Measurements from ENCODE around the gene RTN4RL2. TPM values are rescaled to one million over a fixed set of nuclear protein-coding genes. Genes with fewer than 3 reads are reported as not detected.

The RTN4RL2 gene
- polyA plus RNA-seq, 2 donors, result 0.20 to 0.49 TPM

GRCh38 chr11:57477507-57478189 is 17.3 kb downstream of the RTN4RL2 start:
- WGBS, 2 donors, result 53 to 63% methylated on average over 11 of the region's 11 CpGs
- Histone ChIP-seq H3K4me1 (ENCODE audit: control insufficient read depth in 2 of 2, insufficient read depth in 2 of 2, low read length in 1 of 2) (peaks cover 2 to 20% of the 10 kb centered on the region in 2 donors), H3K36me3 (ENCODE audit: control insufficient read depth in 2 of 2, insufficient read depth in 2 of 2, low read length in 1 of 2) (no peaks in the 10 kb centered on the region), H3K9me3 (ENCODE audit: control insufficient read depth in 2 of 2, insufficient read depth in 1 of 2, low read depth in 1 of 2, low read length in 1 of 2) (no peaks in the 10 kb centered on the region), H3K4me3 (ENCODE audit: low read depth in 1 of 2, low read length in 2 of 2) (no peak overlapping the region), H3K27me3 (ENCODE audit: control insufficient read depth in 1 of 2, insufficient read depth in 2 of 2, low read length in 2 of 2) (no peaks in the 10 kb centered on the region), H3K27ac (ENCODE audit: low read depth in 2 of 2, low read length in 1 of 2) (no peak overlapping the region)

- Histone ChIP-seq H3K4me3 (ENCODE audit: low read depth in 1 of 2, low read length in 2 of 2) (no peak overlapping the region), H3K4me1 (ENCODE audit: control insufficient read depth in 2 of 2, insufficient read depth in 2 of 2, low read length in 1 of 2) (peaks cover 2 to 25% of the 10 kb centered on the region in 2 donors), H3K36me3 (ENCODE audit: control insufficient read depth in 2 of 2, insufficient read depth in 2 of 2, low read length in 1 of 2) (no peaks in the 10 kb centered on the region), H3K9me3 (ENCODE audit: control insufficient read depth in 2 of 2, insufficient read depth in 1 of 2, low read depth in 1 of 2, low read length in 1 of 2) (no peaks in the 10 kb centered on the region), H3K27ac (ENCODE audit: low read depth in 2 of 2, low read length in 1 of 2) (no peak overlapping the region), H3K27me3 (ENCODE audit: control insufficient read depth in 1 of 2, insufficient read depth in 2 of 2, low read length in 2 of 2) (no peaks in the 10 kb centered on the region)
- WGBS, 2 donors, result 33 to 45% methylated on average over 11 of the region's 11 CpGs
Measured at GRCh38 chr11:57479021-57479663, 18.8 kb downstream of the RTN4RL2 start.

GRCh38 chr11:57479911-57480310 is 19.6 kb downstream of the RTN4RL2 start:
- Histone ChIP-seq H3K4me3 (ENCODE audit: low read depth in 1 of 2, low read length in 2 of 2) (no peak overlapping the region), H3K4me1 (ENCODE audit: control insufficient read depth in 2 of 2, insufficient read depth in 2 of 2, low read length in 1 of 2) (peaks cover 2 to 22% of the 10 kb centered on the region in 2 donors), H3K36me3 (ENCODE audit: control insufficient read depth in 2 of 2, insufficient read depth in 2 of 2, low read length in 1 of 2) (no peaks in the 10 kb centered on the region), H3K27ac (ENCODE audit: low read depth in 2 of 2, low read length in 1 of 2) (no peak overlapping the region), H3K27me3 (ENCODE audit: control insufficient read depth in 1 of 2, insufficient read depth in 2 of 2, low read length in 2 of 2) (no peaks in the 10 kb centered on the region), H3K9me3 (ENCODE audit: control insufficient read depth in 2 of 2, insufficient read depth in 1 of 2, low read depth in 1 of 2, low read length in 1 of 2) (no peaks in the 10 kb centered on the region)
- 26 to 32% methylated on average over 4 of the region's 4 CpGs for WGBS, 2 donors

GRCh38 chr11:57480409-57481137 is 20.2 kb downstream of the RTN4RL2 start:
- H3K4me1 ChIP-seq (ENCODE audit: control insufficient read depth in 2 of 2, insufficient read depth in 2 of 2, low read length in 1 of 2), result peaks cover 2 to 21% of the 10 kb centered on the region in 2 donors
- H3K36me3 ChIP-seq (ENCODE audit: control insufficient read depth in 2 of 2, insufficient read depth in 2 of 2, low read length in 1 of 2), result no peaks in the 10 kb centered on the region

GRCh38 chr11:57481315-57481714 is 21.0 kb downstream of the RTN4RL2 start:
- H3K27me3 ChIP-seq (ENCODE audit: control insufficient read depth in 1 of 2, insufficient read depth in 2 of 2, low read length in 2 of 2), result no peaks in the 10 kb centered on the region
- WGBS, 2 donors, result 47 to 82% methylated on average over 1 to 2 of the region's 2 CpGs
- H3K27ac ChIP-seq (ENCODE audit: low read depth in 2 of 2, low read length in 1 of 2), result no peak overlapping the region
- H3K4me1 ChIP-seq (ENCODE audit: control insufficient read depth in 2 of 2, insufficient read depth in 2 of 2, low read length in 1 of 2), result peaks cover 2 to 14% of the 10 kb centered on the region in 2 donors
- H3K4me3 ChIP-seq (ENCODE audit: low read depth in 1 of 2, low read length in 2 of 2), result no peak overlapping the region
- no peaks in the 10 kb centered on the region for H3K36me3 ChIP-seq (ENCODE audit: control insufficient read depth in 2 of 2, insufficient read depth in 2 of 2, low read length in 1 of 2)
- no peaks in the 10 kb centered on the region for H3K9me3 ChIP-seq (ENCODE audit: control insufficient read depth in 2 of 2, insufficient read depth in 1 of 2, low read depth in 1 of 2, low read length in 1 of 2)

More at GRCh38 chr11:57480409-57481137, 20.2 kb downstream of the RTN4RL2 start:
- H3K27me3 ChIP-seq (ENCODE audit: control insufficient read depth in 1 of 2, insufficient read depth in 2 of 2, low read length in 2 of 2), result no peaks in the 10 kb centered on the region
- no peak overlapping the region for H3K4me3 ChIP-seq (ENCODE audit: low read depth in 1 of 2, low read length in 2 of 2)
- no peak overlapping the region for H3K27ac ChIP-seq (ENCODE audit: low read depth in 2 of 2, low read length in 1 of 2)
- 32 to 36% methylated on average over 9 of the region's 9 CpGs for WGBS, 2 donors
- no peaks in the 10 kb centered on the region for H3K9me3 ChIP-seq (ENCODE audit: control insufficient read depth in 2 of 2, insufficient read depth in 1 of 2, low read depth in 1 of 2, low read length in 1 of 2)

- Histone ChIP-seq H3K4me3 (ENCODE audit: low read depth in 1 of 2, low read length in 2 of 2) (peak overlapping the region in 1 of 2 donors; percentile 32), H3K9me3 (ENCODE audit: control insufficient read depth in 2 of 2, insufficient read depth in 1 of 2, low read depth in 1 of 2, low read length in 1 of 2) (no peaks in the 10 kb centered on the region), H3K27ac (ENCODE audit: low read depth in 2 of 2, low read length in 1 of 2) (no peak overlapping the region), H3K36me3 (ENCODE audit: control insufficient read depth in 2 of 2, insufficient read depth in 2 of 2, low read length in 1 of 2) (no peaks in the 10 kb centered on the region), H3K27me3 (ENCODE audit: control insufficient read depth in 1 of 2, insufficient read depth in 2 of 2, low read length in 2 of 2) (no peaks in the 10 kb centered on the region), H3K4me1 (ENCODE audit: control insufficient read depth in 2 of 2, insufficient read depth in 2 of 2, low read length in 1 of 2) (peaks cover 2 to 8% of the 10 kb centered on the region in 2 donors)
- 15 to 22% methylated on average over 39 to 44 of the region's 44 CpGs for WGBS, 2 donors
Measured at GRCh38 chr11:57481915-57482781, 21.8 kb downstream of the RTN4RL2 start.

GRCh38 chr11:57482782-57483561 is 22.6 kb downstream of the RTN4RL2 start:
- H3K4me1 ChIP-seq (ENCODE audit: control insufficient read depth in 2 of 2, insufficient read depth in 2 of 2, low read length in 1 of 2), result peaks cover 2 to 8% of the 10 kb centered on the region in 2 donors
- no peaks in the 10 kb centered on the region for H3K27me3 ChIP-seq (ENCODE audit: control insufficient read depth in 1 of 2, insufficient read depth in 2 of 2, low read length in 2 of 2)
- H3K27ac ChIP-seq (ENCODE audit: low read depth in 2 of 2, low read length in 1 of 2), result no peak overlapping the region
- H3K9me3 ChIP-seq (ENCODE audit: control insufficient read depth in 2 of 2, insufficient read depth in 1 of 2, low read depth in 1 of 2, low read length in 1 of 2), result no peaks in the 10 kb centered on the region
- H3K36me3 ChIP-seq (ENCODE audit: control insufficient read depth in 2 of 2, insufficient read depth in 2 of 2, low read length in 1 of 2), result no peaks in the 10 kb centered on the region
- 2 to 11% methylated on average over 51 to 52 of the region's 52 CpGs for WGBS, 2 donors
- peak overlapping the region in 1 of 2 donors; percentile 32 for H3K4me3 ChIP-seq (ENCODE audit: low read depth in 1 of 2, low read length in 2 of 2)

GRCh38 chr11:57483562-57483918 is 23.2 kb downstream of the RTN4RL2 start:
- no peak overlapping the region for H3K4me3 ChIP-seq (ENCODE audit: low read depth in 1 of 2, low read length in 2 of 2)
- no peaks in the 10 kb centered on the region for H3K27me3 ChIP-seq (ENCODE audit: control insufficient read depth in 1 of 2, insufficient read depth in 2 of 2, low read length in 2 of 2)

More at GRCh38 chr11:57483562-57483918, 23.2 kb downstream of the RTN4RL2 start:
- H3K9me3 ChIP-seq (ENCODE audit: control insufficient read depth in 2 of 2, insufficient read depth in 1 of 2, low read depth in 1 of 2, low read length in 1 of 2), result no peaks in the 10 kb centered on the region
- no peaks in the 10 kb centered on the region for H3K36me3 ChIP-seq (ENCODE audit: control insufficient read depth in 2 of 2, insufficient read depth in 2 of 2, low read length in 1 of 2)
- no peak overlapping the region for H3K27ac ChIP-seq (ENCODE audit: low read depth in 2 of 2, low read length in 1 of 2)
- H3K4me1 ChIP-seq (ENCODE audit: control insufficient read depth in 2 of 2, insufficient read depth in 2 of 2, low read length in 1 of 2), result peaks cover 2 to 8% of the 10 kb centered on the region in 2 donors
- 55 to 67% methylated on average over 3 of the region's 3 CpGs for WGBS, 2 donors
